T-cell (primary cell): Measurements from ENCODE around the gene OAS2. TPM values are rescaled to one million over a fixed set of nuclear protein-coding genes. Genes with fewer than 3 reads are reported as not detected.

Experiments used
- ATAC-seq, 4 experiments: fragments of 200-7000 bp in 3 of 4; fragments of 150-1000 bp in 1 of 4; cut with Tn5 transposase; replicated peaks in 1 of 4; 1 replicate in 3 of 4; 2 replicates in 1 of 4; pipeline ENCODE4 v1.10.0; 2021; ENCODE audit warnings: moderate library complexity in 3 of 4, mild to moderate bottlenecking in 2 of 4, moderate number of reproducible peaks in 1 of 4
- CTCF ChIA-PET, 2 donors: fragments of 300-600 bp; sonication (Branson Sonifier 250); formaldehyde crosslinking; loops; one replicate each; lab custom pipeline; 2022; ENCODE audit warnings: antibody characterized with exemption in 2 of 2; lab: Charles Lee
- POLR2A ChIA-PET, 2 donors: fragments of 300-600 bp; sonication (Branson Sonifier 250); formaldehyde crosslinking; loops; one replicate each; lab custom pipeline; 2022; ENCODE audit warnings: antibody characterized with exemption in 2 of 2; lab: Charles Lee
- DNase-seq, 35 experiments: peaks; one replicate each; pipeline versions ENCODE4 v3.0.0 to v3.0.0-alpha.2; 2013 to 2023
- H3K27ac ChIP-seq: one replicate; pipeline ENCODE4 v1.5.1; 2013; ENCODE audit warnings: low read length
- H3K27me3 ChIP-seq, 2 experiments: replicated peaks in 1 of 2; 1 replicate in 1 of 2; 2 replicates in 1 of 2; pipeline versions ENCODE4 v1.6.1 to v1.7.0; 2013; ENCODE audit warnings: low read length in 1 of 2, mixed read lengths in 1 of 2; ENCODE audit not compliant: control insufficient read depth in 2 of 2, insufficient read depth in 2 of 2; ENCODE audit errors: extremely low read depth in 1 of 2
- H3K36me3 ChIP-seq, 2 donors: 1 replicate in 1 of 2; 2 replicates in 1 of 2; pipeline versions ENCODE4 v1.6.1 to v1.7.0; 2013; ENCODE audit warnings: low read length in 1 of 2; ENCODE audit not compliant: control insufficient read depth in 2 of 2, insufficient read depth in 1 of 2; ENCODE audit errors: extremely low read depth in 1 of 2
- H3K4me1 ChIP-seq, 2 experiments: 1 replicate in 1 of 2; 2 replicates in 1 of 2; pipeline versions ENCODE4 v1.6.1 to v1.7.0; 2013; ENCODE audit warnings: low read length in 2 of 2, mixed read lengths in 1 of 2; ENCODE audit not compliant: insufficient read depth in 2 of 2, control insufficient read depth in 1 of 2; ENCODE audit errors: extremely low read depth in 1 of 2
- H3K4me3 ChIP-seq, 2 donors: 1 replicate in 1 of 2; 2 replicates in 1 of 2; pipeline versions ENCODE4 v1.5.1 to v1.7.0; 2013; ENCODE audit warnings: mild to moderate bottlenecking in 2 of 2, low read length in 1 of 2, moderate library complexity in 1 of 2; ENCODE audit not compliant: control insufficient read depth in 1 of 2; ENCODE audit errors: extremely low read depth in 1 of 2
- H3K9me3 ChIP-seq: 2 replicates; pipeline ENCODE4 v1.7.0; 2013
- H3K27ac Mint-ChIP-seq, 2 donors: one replicate each; pipeline ENCODE4 v1.8.0; 2020 to 2021; ENCODE audit warnings: mild to moderate bottlenecking in 2 of 2, mixed read lengths in 2 of 2
- H3K27me3 Mint-ChIP-seq, 2 donors: one replicate each; pipeline ENCODE4 v1.8.0; 2021 to 2022; ENCODE audit warnings: mixed read lengths in 2 of 2
- H3K36me3 Mint-ChIP-seq: one replicate; pipeline ENCODE4 v1.8.0; 2021; ENCODE audit warnings: mixed read lengths
- H3K4me1 Mint-ChIP-seq, 3 donors: one replicate each; pipeline ENCODE4 v1.8.0; 2020 to 2022; ENCODE audit warnings: mixed read lengths in 3 of 3, mild to moderate bottlenecking in 1 of 3
- H3K4me3 Mint-ChIP-seq, 3 donors: one replicate each; pipeline ENCODE4 v1.8.0; 2020 to 2022; ENCODE audit warnings: mild to moderate bottlenecking in 3 of 3, mixed read lengths in 3 of 3, moderate library complexity in 3 of 3
- H3K9me3 Mint-ChIP-seq, 3 donors: one replicate each; pipeline ENCODE4 v1.8.0; 2020 to 2022; ENCODE audit warnings: mixed read lengths in 3 of 3
- WGBS: methylation state at CpG from one replicate; pipeline ENCODE4 v1.1.5; 2013; ENCODE audit warnings: missing lambda C conversion rate; ENCODE audit not compliant: insufficient coverage; 5-methylcytosine and 5-hydroxymethylcytosine counted together
- total RNA-seq, 35 experiments: library from RNA in 6 of 35; stranded (reverse) in 6 of 35; fragments of 120-200 nt in 1 of 35; gene quantifications; one replicate each; pipeline versions ENCODE4 v1.2.1 to v1.2.4 and lab custom pipeline; 2013 to 2026

OAS2 gene
- 10 to 100 TPM; 44.8 to 75.5 (median 56.9) TPM for total RNA-seq
- 105 TPM for total RNA-seq (2013)
- 37.7 to 895 (median 91.3) reads per million in 29 experiments for total RNA-seq (lab: John Stamatoyannopoulos, UW)

- CTCF ChIA-PET = interaction anchor here (0.5 to 2.5 kb wide), 18 partner anchors 9 to 356 kb away, joined by 3 to 68 read pairs (median 4); partner anchors contain the start of genes OAS1 (in 1 of the 2), OAS3 (in 1 of the 2) and SLC8B1 (in 1 of the 2)
- 0% methylated on average over 11 of the region's 19 CpGs for WGBS
- Mint-ChIP-seq H3K27ac (peak within 1 kb of the TSS; percentile 99), H3K27me3 (no peaks in the 10 kb centered on the region), H3K36me3 (peaks cover 18% of the 10 kb centered on the region), H3K4me1 (peaks cover 48 to 59% (median 55%) of the 10 kb centered on the region in 3 donors), H3K4me3 (peak within 1 kb of the TSS; percentile 96 to 99 (median 99)), H3K9me3 (peaks cover 0 to 8% (median 0%) of the 10 kb centered on the region in 3 donors)
- POLR2A ChIA-PET = interaction anchor here (0.5 to 1.5 kb wide), 9 partner anchors 10 to 207 kb away, joined by 3 to 7 read pairs (median 4); partner anchors contain the start of genes DDX54 (in 1 of the 2) and OAS1 (in 1 of the 2)
- Histone ChIP-seq H3K9me3 (no peaks in the 10 kb centered on the region), H3K4me1 (peaks cover 21% of the 10 kb centered on the region in 2 experiments), H3K27ac (peak within 1 kb of the TSS; percentile 95), H3K27me3 (no peaks in the 10 kb centered on the region), H3K4me3 (peak within 1 kb of the TSS; percentile 94 to 97), H3K36me3 (no peaks in the 10 kb centered on the region)
- DNase-seq (peak; percentile 59 to 91 (median 79)), ATAC-seq (peak; percentile 93 to 96 (median 94))
Observed at GRCh38 chr12:112978163-112979040, at the start of gene OAS2. Gene OAS2, plus strand, starts transcription at chr12:112978519. Its CDS starts 90 bp downstream, at chr12:112978609.

- Histone ChIP-seq H3K9me3 (no peaks in the 10 kb centered on the region), H3K27ac (no peak overlapping the region), H3K27me3 (no peaks in the 10 kb centered on the region), H3K4me3 (no peak overlapping the region), H3K4me1 (no peaks in the 10 kb centered on the region), H3K36me3 (peaks cover 0 to 3% of the 10 kb centered on the region in 2 donors)
- ChIA-PET POLR2A (no interaction called here), CTCF (no interaction called here)
- H3K27me3 Mint-ChIP-seq = no peaks in the 10 kb centered on the region
- H3K4me3 Mint-ChIP-seq = no peak overlapping the region
- peaks cover 0 to 2% (median 0%) of the 10 kb centered on the region in 3 donors for H3K4me1 Mint-ChIP-seq
- peaks cover 0 to 7% (median 6%) of the 10 kb centered on the region in 3 donors for H3K9me3 Mint-ChIP-seq
- H3K36me3 Mint-ChIP-seq = peaks cover 23% of the 10 kb centered on the region
- 67% methylated on average over 1 of the region's 1 CpG for WGBS
- ATAC-seq (no peak), DNase-seq (no peak)
- no peak overlapping the region for H3K27ac Mint-ChIP-seq
Observed at GRCh38 chr12:112928978-112929377, 49.3 kb upstream of the OAS2 start.

DNA sequence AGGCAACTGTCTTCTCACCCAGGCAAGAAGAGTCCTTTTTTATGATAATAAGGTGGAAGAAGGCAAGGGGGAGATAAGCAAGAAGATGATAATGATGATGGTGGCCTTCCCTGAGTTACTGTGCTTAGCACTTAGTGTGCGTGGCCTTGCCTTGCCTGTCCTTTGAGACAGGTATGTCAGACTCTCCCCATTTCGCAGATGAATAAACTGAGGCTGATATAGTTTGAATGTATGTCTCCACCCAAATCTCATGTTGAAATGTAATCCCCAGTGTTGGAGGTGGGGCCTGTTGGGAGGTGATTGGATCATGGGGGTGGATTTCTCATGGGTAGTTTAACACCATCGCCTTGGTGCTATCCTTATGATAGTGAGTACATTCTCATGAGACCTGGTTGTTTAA lies 48.6 kb upstream of the OAS2 start:
- CTCF ChIA-PET = no interaction called here
- WGBS = 100% methylated on average over 1 of the region's 3 CpGs

GRCh38 chr12:112930350-112930749 lies 48.0 kb upstream of the OAS2 start:
- Mint-ChIP-seq H3K27me3 (no peaks in the 10 kb centered on the region), H3K27ac (no peak overlapping the region), H3K9me3 (peaks cover 1 to 7% (median 6%) of the 10 kb centered on the region in 3 donors), H3K36me3 (peaks cover 10% of the 10 kb centered on the region), H3K4me1 (peaks cover 0 to 4% (median 2%) of the 10 kb centered on the region in 3 donors), H3K4me3 (no peak overlapping the region)
- H3K9me3 ChIP-seq = no peaks in the 10 kb centered on the region
- H3K27ac ChIP-seq = no peak overlapping the region
- no peak overlapping the region for H3K4me3 ChIP-seq
- POLR2A ChIA-PET = no interaction called here
- H3K4me1 ChIP-seq = no peaks in the 10 kb centered on the region
- H3K36me3 ChIP-seq = peaks cover 0 to 3% of the 10 kb centered on the region in 2 donors
- no peak for ATAC-seq
- no peaks in the 10 kb centered on the region for H3K27me3 ChIP-seq
- CTCF ChIA-PET = no interaction called here
- 96% methylated on average over 2 of the region's 2 CpGs for WGBS
- no peak for DNase-seq

More for the DNA sequence above, 48.6 kb upstream of the OAS2 start:
- Histone ChIP-seq H3K27me3 (no peaks in the 10 kb centered on the region), H3K36me3 (peaks cover 0 to 3% of the 10 kb centered on the region in 2 donors), H3K4me3 (no peak overlapping the region), H3K9me3 (no peaks in the 10 kb centered on the region), H3K4me1 (no peaks in the 10 kb centered on the region), H3K27ac (no peak overlapping the region)
- Mint-ChIP-seq H3K27me3 (no peaks in the 10 kb centered on the region), H3K4me3 (no peak overlapping the region), H3K36me3 (peaks cover 16% of the 10 kb centered on the region), H3K9me3 (peaks cover 0 to 7% (median 6%) of the 10 kb centered on the region in 3 donors), H3K4me1 (peaks cover 0 to 4% (median 0%) of the 10 kb centered on the region in 3 donors), H3K27ac (no peak overlapping the region)
- ATAC-seq (no peak), DNase-seq (no peak)
- POLR2A ChIA-PET = no interaction called here

DNA sequence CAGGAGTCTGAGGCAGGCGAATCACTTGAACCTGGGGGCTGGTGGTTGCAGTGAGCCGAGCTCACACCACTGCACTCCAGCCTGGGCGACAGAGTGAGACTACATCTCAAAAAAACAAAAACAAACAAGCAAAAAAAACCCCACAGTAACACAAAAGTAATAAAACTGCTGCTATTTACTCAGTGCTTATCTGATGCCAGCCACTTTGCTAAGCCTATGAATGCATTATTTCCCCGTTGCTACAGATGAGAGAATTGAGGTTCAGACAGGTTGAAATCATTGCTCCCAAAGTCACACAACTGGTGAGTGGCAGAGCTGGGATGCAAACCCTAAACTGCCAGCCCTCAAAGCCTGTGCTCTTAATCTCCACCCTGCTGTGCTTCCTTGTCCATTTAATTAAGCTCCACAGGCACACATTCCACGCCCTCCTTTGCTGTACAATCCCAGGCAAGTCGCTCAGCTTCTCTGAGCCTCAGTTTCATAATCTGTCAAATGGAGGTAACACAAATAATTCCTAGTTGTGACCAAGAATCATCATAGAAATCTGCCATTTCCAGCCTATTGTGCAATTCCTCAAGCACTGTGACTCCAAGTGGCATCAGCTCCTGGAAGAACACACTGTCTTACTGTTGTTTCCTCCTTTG lies 45.7 kb upstream of the OAS2 start:
- H3K9me3 Mint-ChIP-seq = peaks cover 3 to 6% (median 6%) of the 10 kb centered on the region in 3 donors
- no peak for DNase-seq
- H3K27me3 Mint-ChIP-seq = no peaks in the 10 kb centered on the region
- H3K4me1 ChIP-seq = no peaks in the 10 kb centered on the region
- POLR2A ChIA-PET = no interaction called here
- H3K36me3 Mint-ChIP-seq = peaks cover 3% of the 10 kb centered on the region
- peak overlapping the region in 1 of 2 donors; percentile 1 for H3K27ac Mint-ChIP-seq
- H3K9me3 ChIP-seq = no peaks in the 10 kb centered on the region
- no peak overlapping the region for H3K27ac ChIP-seq
- no peak overlapping the region for H3K4me3 ChIP-seq
- WGBS = 82% methylated on average over 5 of the region's 6 CpGs
- ATAC-seq = no peak
- H3K36me3 ChIP-seq = peaks cover 0 to under 1% of the 10 kb centered on the region in 2 donors
- H3K4me1 Mint-ChIP-seq = peaks cover 5 to 14% (median 9%) of the 10 kb centered on the region in 3 donors
- CTCF ChIA-PET = no interaction called here
- no peak overlapping the region for H3K4me3 Mint-ChIP-seq
- H3K27me3 ChIP-seq = no peaks in the 10 kb centered on the region

GRCh38 chr12:112933129-112933505 lies 45.2 kb upstream of the OAS2 start:
- Mint-ChIP-seq H3K4me1 (peaks cover 10 to 19% (median 14%) of the 10 kb centered on the region in 3 donors), H3K4me3 (no peak overlapping the region), H3K9me3 (peaks cover 0 to 6% (median 3%) of the 10 kb centered on the region in 3 donors), H3K27me3 (no peaks in the 10 kb centered on the region), H3K36me3 (no peaks in the 10 kb centered on the region), H3K27ac (peak overlapping the region in 1 of 2 donors; percentile 1)
- no peaks in the 10 kb centered on the region for H3K9me3 ChIP-seq
- ChIA-PET POLR2A (no interaction called here), CTCF (no interaction called here)
- no peaks in the 10 kb centered on the region for H3K36me3 ChIP-seq
- ATAC-seq (no peak), DNase-seq (no peak)
- H3K27ac ChIP-seq = no peak overlapping the region
- WGBS = 100% methylated on average over 1 of the region's 2 CpGs
- no peaks in the 10 kb centered on the region for H3K27me3 ChIP-seq
- no peak overlapping the region for H3K4me3 ChIP-seq
- no peaks in the 10 kb centered on the region for H3K4me1 ChIP-seq
